MM.1S (cell line): ENCODE results near the gene ALDH8A1.

Experiments
- DNase-seq: peaks from one replicate; pipeline ENCODE4 v3.0.0-alpha.2; 2015
- H2AFZ ChIP-seq: fragments of 300-600 bp; sonication (generic); 2 replicates; pipeline ENCODE4 v1.6.0; 2016; ENCODE audit warnings: antibody characterized with exemption, low read length
- H3F3A ChIP-seq: fragments of 300-600 bp; sonication (generic); 2 replicates; pipeline ENCODE4 v1.6.1; 2016; ENCODE audit warnings: mild to moderate bottlenecking, antibody characterized with exemption, low read length, moderate library complexity, mixed read lengths; ENCODE audit not compliant: insufficient read depth
- H3K27ac ChIP-seq: fragments of 300-600 bp; sonication (generic); 2 replicates; pipeline ENCODE4 v1.5.1; 2016; ENCODE audit warnings: mild to moderate bottlenecking, low read length
- H3K27me3 ChIP-seq: fragments of 300-600 bp; sonication (generic); replicated peaks from 2 replicates; pipeline ENCODE4 v1.6.0; 2016; ENCODE audit warnings: low read length; ENCODE audit not compliant: insufficient read depth
- H3K36me3 ChIP-seq: fragments of 300-600 bp; sonication (generic); replicated peaks from 2 replicates; pipeline ENCODE4 v1.6.1; 2016; ENCODE audit warnings: mild to moderate bottlenecking, low read length, mixed read lengths; ENCODE audit not compliant: insufficient read depth
- H3K4me1 ChIP-seq: fragments of 300-600 bp; sonication (generic); 2 replicates; pipeline ENCODE4 v1.6.1; 2016; ENCODE audit warnings: low read length, mixed read lengths
- H3K4me2 ChIP-seq: fragments of 300-600 bp; sonication (generic); 2 replicates; pipeline ENCODE4 v1.6.0; 2016; ENCODE audit warnings: low read depth, low read length
- H3K4me3 ChIP-seq: fragments of 300-600 bp; sonication (generic); 2 replicates; pipeline ENCODE4 v1.5.1; 2016; ENCODE audit warnings: low read length, mixed read lengths
- H3K79me2 ChIP-seq: fragments of 300-600 bp; sonication (generic); 2 replicates; pipeline ENCODE4 v1.6.1; 2016; ENCODE audit warnings: mixed run types, low read length, mixed read lengths
- H3K9ac ChIP-seq: fragments of 300-600 bp; sonication (generic); 2 replicates; pipeline ENCODE4 v1.6.1; 2016; ENCODE audit warnings: low read length, mixed read lengths
- H3K9me2 ChIP-seq: fragments of 300-600 bp; sonication (generic); replicated peaks from 2 replicates; pipeline ENCODE4 v1.6.1; 2016; ENCODE audit warnings: mild to moderate bottlenecking, low read length, mixed read lengths; ENCODE audit not compliant: insufficient read depth
- H3K9me3 ChIP-seq: fragments of 300-600 bp; sonication (generic); replicated peaks from 2 replicates; pipeline ENCODE4 v1.6.1; 2016; ENCODE audit warnings: mild to moderate bottlenecking, low read length, mixed read lengths; ENCODE audit not compliant: insufficient read depth
- H4K20me1 ChIP-seq: fragments of 300-600 bp; sonication (generic); 2 replicates; pipeline ENCODE4 v1.6.1; 2016; ENCODE audit warnings: mild to moderate bottlenecking, low read length, moderate library complexity, mixed read lengths; ENCODE audit not compliant: insufficient read depth
- EZH2 ChIP-seq: fragments of 300-600 bp; sonication (generic); optimal IDR thresholded peaks from 2 replicates; pipeline ENCODE3; 2017; ENCODE audit warnings: low read depth, mild to moderate bottlenecking, antibody characterized with exemption, low read length, mixed read lengths
- EZH2phosphoT487 ChIP-seq: fragments of 300-600 bp; sonication (generic); IDR thresholded peaks from 2 replicates; pipeline ENCODE4 v1.6.1; 2018; ENCODE audit warnings: antibody characterized with exemption, low read length
- TF ChIP-seq, protein P1 (sequence below): fragments of 300-600 bp; sonication (generic); IDR thresholded peaks from 2 replicates; pipeline ENCODE4 v1.5.1; 2016; ENCODE audit warnings: antibody characterized with exemption, low read length, mixed read lengths

Gene ALDH8A1

GRCh38 chr6:134956032-134956431, 6.1 kb upstream of the ALDH8A1 start:
- Histone ChIP-seq H3K79me2 (no peaks in the 10 kb centered on the region), H3K9me3 (no peaks in the 10 kb centered on the region), H3K27me3 (no peaks in the 10 kb centered on the region), H3F3A (no peaks in the 10 kb centered on the region), H3K4me1 (no peaks in the 10 kb centered on the region), H2AFZ (no peak overlapping the region), H3K4me2 (no peak overlapping the region), H3K36me3 (no peaks in the 10 kb centered on the region), H3K27ac (no peak overlapping the region), H4K20me1 (no peaks in the 10 kb centered on the region), H3K9ac (no peak overlapping the region), H3K4me3 (no peak overlapping the region), H3K9me2 (no peaks in the 10 kb centered on the region)
- TF ChIP-seq EZH2phosphoT487 (no peak), EZH2 (no peak)
- TF ChIP-seq, protein P1, sequence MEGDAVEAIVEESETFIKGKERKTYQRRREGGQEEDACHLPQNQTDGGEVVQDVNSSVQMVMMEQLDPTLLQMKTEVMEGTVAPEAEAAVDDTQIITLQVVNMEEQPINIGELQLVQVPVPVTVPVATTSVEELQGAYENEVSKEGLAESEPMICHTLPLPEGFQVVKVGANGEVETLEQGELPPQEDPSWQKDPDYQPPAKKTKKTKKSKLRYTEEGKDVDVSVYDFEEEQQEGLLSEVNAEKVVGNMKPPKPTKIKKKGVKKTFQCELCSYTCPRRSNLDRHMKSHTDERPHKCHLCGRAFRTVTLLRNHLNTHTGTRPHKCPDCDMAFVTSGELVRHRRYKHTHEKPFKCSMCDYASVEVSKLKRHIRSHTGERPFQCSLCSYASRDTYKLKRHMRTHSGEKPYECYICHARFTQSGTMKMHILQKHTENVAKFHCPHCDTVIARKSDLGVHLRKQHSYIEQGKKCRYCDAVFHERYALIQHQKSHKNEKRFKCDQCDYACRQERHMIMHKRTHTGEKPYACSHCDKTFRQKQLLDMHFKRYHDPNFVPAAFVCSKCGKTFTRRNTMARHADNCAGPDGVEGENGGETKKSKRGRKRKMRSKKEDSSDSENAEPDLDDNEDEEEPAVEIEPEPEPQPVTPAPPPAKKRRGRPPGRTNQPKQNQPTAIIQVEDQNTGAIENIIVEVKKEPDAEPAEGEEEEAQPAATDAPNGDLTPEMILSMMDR, result no peak
- no peak for DNase-seq

- no peak for DNase-seq
Observed at GRCh38 chr6:134954272-134955000, 4.5 kb upstream of the ALDH8A1 start.

DNA sequence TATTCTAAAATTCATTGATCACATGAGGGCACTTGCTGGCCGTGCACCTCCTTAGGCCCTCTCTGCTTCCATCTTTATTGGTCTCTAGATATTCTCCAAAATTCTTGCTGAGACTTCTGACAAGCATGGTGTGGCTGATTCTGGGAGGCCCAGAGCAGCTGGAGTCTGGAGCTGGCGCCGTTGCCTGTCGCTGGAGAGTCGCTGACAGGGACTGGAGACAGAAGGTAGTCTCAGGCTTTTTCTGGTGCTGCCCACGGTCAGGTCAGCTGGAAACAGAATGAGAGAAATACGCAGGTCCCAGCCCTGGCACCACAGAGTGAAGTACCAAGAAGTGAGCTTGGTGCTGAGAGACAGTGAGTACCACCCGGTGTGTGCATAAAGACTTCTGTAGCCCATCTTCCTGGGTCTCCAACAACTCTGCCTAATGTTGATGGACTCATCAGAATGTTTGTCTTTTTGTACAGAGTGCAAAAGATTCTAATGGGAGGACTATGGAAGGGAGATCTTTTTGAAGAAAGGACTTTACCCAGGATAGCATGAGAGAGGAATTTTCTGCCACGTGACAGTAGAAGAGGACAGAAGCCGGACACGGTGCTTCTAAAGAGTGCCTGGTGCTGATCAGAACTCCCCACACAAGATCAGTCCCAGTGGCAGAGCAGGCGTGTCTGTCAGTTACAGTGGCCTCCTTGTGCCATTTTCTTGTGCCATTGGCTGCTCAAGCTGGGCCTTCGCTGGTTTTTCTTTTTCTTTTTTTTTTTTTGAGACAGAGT, 1.8 kb upstream of the ALDH8A1 start:
- Histone ChIP-seq H3K4me2 (no peak overlapping the region), H3K9ac (no peak overlapping the region), H3K79me2 (no peaks in the 10 kb centered on the region), H4K20me1 (no peaks in the 10 kb centered on the region), H3K27ac (no peak overlapping the region), H3K36me3 (no peaks in the 10 kb centered on the region), H2AFZ (no peak overlapping the region), H3F3A (no peaks in the 10 kb centered on the region), H3K4me3 (no peak overlapping the region), H3K4me1 (no peaks in the 10 kb centered on the region), H3K9me2 (no peaks in the 10 kb centered on the region), H3K9me3 (no peaks in the 10 kb centered on the region), H3K27me3 (no peaks in the 10 kb centered on the region)
- no peak for DNase-seq
- TF ChIP-seq EZH2, result no peak

More at GRCh38 chr6:134954272-134955000, 4.5 kb upstream of the ALDH8A1 start:
- H3K36me3 ChIP-seq, result no peaks in the 10 kb centered on the region
- no peak overlapping the region for H2AFZ ChIP-seq
- H3K4me3 ChIP-seq, result no peak overlapping the region
- TF ChIP-seq EZH2phosphoT487, result no peak
- TF ChIP-seq, protein P1, result no peak
- TF ChIP-seq EZH2, result no peak
- H3K4me1 ChIP-seq, result no peaks in the 10 kb centered on the region
- no peak overlapping the region for H3K9ac ChIP-seq
- no peak overlapping the region for H3K4me2 ChIP-seq
- H3K27me3 ChIP-seq, result no peaks in the 10 kb centered on the region
- H3F3A ChIP-seq, result no peaks in the 10 kb centered on the region
- H3K27ac ChIP-seq, result no peak overlapping the region
- H3K9me3 ChIP-seq, result no peaks in the 10 kb centered on the region
- H3K9me2 ChIP-seq, result no peaks in the 10 kb centered on the region
- H4K20me1 ChIP-seq, result no peaks in the 10 kb centered on the region
- no peaks in the 10 kb centered on the region for H3K79me2 ChIP-seq

DNA sequence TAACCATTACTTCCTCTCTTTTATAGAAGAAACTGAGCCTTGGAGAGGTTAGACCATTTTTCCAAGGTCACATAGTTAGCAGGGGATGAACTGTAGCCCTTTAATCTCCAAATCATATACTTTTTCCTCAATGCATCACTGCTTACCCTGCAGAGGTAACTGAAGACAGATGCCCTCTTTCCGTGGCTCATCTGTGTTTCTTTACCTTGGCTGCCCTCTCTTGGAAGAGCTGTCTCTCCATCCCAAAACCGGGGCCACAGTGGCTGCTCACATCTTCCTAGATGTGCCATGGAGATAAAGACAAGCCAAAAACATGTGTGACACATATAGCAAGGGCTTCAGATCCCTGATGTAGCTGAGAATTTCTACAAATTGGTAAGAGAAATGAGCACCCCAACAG, 581 bp upstream of the ALDH8A1 start:
- TF ChIP-seq EZH2phosphoT487, result no peak
- no peak for TF ChIP-seq EZH2
- TF ChIP-seq, protein P1, result no peak
- H3K79me2 ChIP-seq, result no peaks in the 10 kb centered on the region
- H2AFZ ChIP-seq, result no peak overlapping the region
- H3K36me3 ChIP-seq, result no peaks in the 10 kb centered on the region
- no peaks in the 10 kb centered on the region for H3F3A ChIP-seq
- no peak overlapping the region for H3K9ac ChIP-seq
- no peaks in the 10 kb centered on the region for H3K27me3 ChIP-seq
- H4K20me1 ChIP-seq, result no peaks in the 10 kb centered on the region
- H3K9me2 ChIP-seq, result no peaks in the 10 kb centered on the region
- no peak overlapping the region for H3K4me3 ChIP-seq
- H3K4me2 ChIP-seq, result no peak overlapping the region
- DNase-seq, result no peak
- H3K27ac ChIP-seq, result no peak overlapping the region
- no peaks in the 10 kb centered on the region for H3K9me3 ChIP-seq
- H3K4me1 ChIP-seq, result no peaks in the 10 kb centered on the region
